Measurements from ENCODE around the gene NLRP7. TPM values are rescaled to one million over a fixed set of nuclear protein-coding genes. Genes with fewer than 3 reads are reported as not detected.

Gene NLRP7
- polyA plus RNA-seq, 1 donor from 2014 or later = 1.4 TPM

Other genes with a start within 250 kb of the NLRP7 start
- not detected for gene KIR3DL3, start 223.1 kb downstream of the NLRP7 start, polyA plus RNA-seq
- gene KIR2DL3, start 209.0 kb downstream of the NLRP7 start, polyA plus RNA-seq = 0.59 TPM
- gene KIR2DL1, start 177.7 kb downstream of the NLRP7 start, polyA plus RNA-seq = 0.36 TPM
- gene KIR2DL4, start 143.9 kb downstream of the NLRP7 start, polyA plus RNA-seq = not detected
- 1.1 TPM for gene KIR3DL1, start 131.1 kb downstream of the NLRP7 start, polyA plus RNA-seq
- gene KIR2DS4, start 114.9 kb downstream of the NLRP7 start, polyA plus RNA-seq = 0.43 TPM
- gene KIR3DL2, start 97.1 kb downstream of the NLRP7 start, polyA plus RNA-seq = 1.9 TPM
- gene FCAR, start 73.3 kb downstream of the NLRP7 start, polyA plus RNA-seq = 0.15 TPM
- 0.63 TPM for gene NCR1, start 41.4 kb downstream of the NLRP7 start, polyA plus RNA-seq
- gene NLRP2, start 18.8 kb upstream of the NLRP7 start, polyA plus RNA-seq = 6.7 TPM
- gene GP6, start 90.7 kb upstream of the NLRP7 start, polyA plus RNA-seq = 0.55 TPM
- 18.7 TPM for gene RDH13, start 115.6 kb upstream of the NLRP7 start, polyA plus RNA-seq
- gene EPS8L1, start 128.3 kb upstream of the NLRP7 start, polyA plus RNA-seq = 0.93 TPM
- 7.4 TPM for gene PPP1R12C, start 170.1 kb upstream of the NLRP7 start, polyA plus RNA-seq
- not detected for gene TNNT1, start 201.7 kb upstream of the NLRP7 start, polyA plus RNA-seq
- gene TNNI3, start 210.2 kb upstream of the NLRP7 start, polyA plus RNA-seq = not detected
- gene DNAAF3, start 219.1 kb upstream of the NLRP7 start, polyA plus RNA-seq = not detected
- gene SYT5, start 232.8 kb upstream of the NLRP7 start, polyA plus RNA-seq = 0.43 TPM